Astrocyte of the cerebellum (primary cell): ENCODE measurements around the gene RERG.

ENCODE experiments used
- DNase-seq: peaks from one replicate; pipeline ENCODE4 v3.0.0-alpha.2; 2011; ENCODE audit warnings: low read depth
- H3K4me3 ChIP-seq: 2 replicates; pipeline ENCODE4 v1.5.1; 2011; ENCODE audit warnings: mild to moderate bottlenecking, low read depth, low read length, moderate library complexity
- CTCF ChIP-seq: IDR thresholded peaks from 2 replicates; pipeline ENCODE4 v1.5.1; 2012; ENCODE audit warnings: low read length, low read depth, moderate library complexity, mild to moderate bottlenecking; ENCODE audit errors: missing control alignments
- in situ Hi-C: cut with HindIII; loops from 2 replicates; pipeline ENCODE4 v1.10.0; 2017; ENCODE audit warnings: low sequenced_read_pairs

Gene RERG

GRCh38 chr12:15201456-15201855, 19.8 kb downstream of the RERG start:
- no peak for TF ChIP-seq CTCF
- in situ Hi-C loops: no loop called here
- no peak overlapping the region for H3K4me3 ChIP-seq
- no peak for DNase-seq

- no peak for TF ChIP-seq CTCF
- no peak for DNase-seq
- no peak overlapping the region for H3K4me3 ChIP-seq
- in situ Hi-C loops: no loop called here
Measured at GRCh38 chr12:15201056-15201455, 20.2 kb downstream of the RERG start.

- no peak for DNase-seq
- H3K4me3 ChIP-seq: no peak overlapping the region
- no peak for TF ChIP-seq CTCF
- in situ Hi-C loops: no loop called here
Measured at GRCh38 chr12:15200641-15201040, 20.6 kb downstream of the RERG start.

- TF ChIP-seq CTCF: no peak
- no peak for DNase-seq
- in situ Hi-C loops: no loop called here
- H3K4me3 ChIP-seq: no peak overlapping the region
Measured at GRCh38 chr12:15199930-15200329, 21.3 kb downstream of the RERG start.

GRCh38 chr12:15196678-15197505, 24.3 kb downstream of the RERG start:
- DNase-seq: no peak
- no peak overlapping the region for H3K4me3 ChIP-seq
- TF ChIP-seq CTCF: no peak
- in situ Hi-C loops: no loop called here

GRCh38 chr12:15196221-15196620, 25.0 kb downstream of the RERG start:
- H3K4me3 ChIP-seq: no peak overlapping the region
- in situ Hi-C loops: no loop called here
- no peak for TF ChIP-seq CTCF
- DNase-seq: no peak
